ENCODE results near the gene HDAC7. TPM values are rescaled to one million over a fixed set of nuclear protein-coding genes. Genes with fewer than 3 reads are reported as not detected.

Gene HDAC7
- total RNA-seq, 1 donor from 2014 or later = 92.2 TPM

- H3K4me2 ChIP-seq (ENCODE audit: low read length) = no peak overlapping the region
- H3K4me3 ChIP-seq (ENCODE audit: insufficient read depth, low read depth, low read length) = no peak overlapping the region
- H3K27ac Mint-ChIP-seq (ENCODE audit: unreplicated experiment) = no peak overlapping the region
- TF ChIP-seq CTCF (IDR thresholded peaks at IDR 0.05; ENCODE audit: insufficient read depth, low read depth, low read length) = no peak
- H3K9ac ChIP-seq (ENCODE audit: low read length) = no peak overlapping the region
- no peaks in the 10 kb centered on the region for H3K9me3 ChIP-seq (ENCODE audit: insufficient read depth, low read depth, low read length)
- DNase-seq (ENCODE audit: low read depth) = no peak
- H3K27me3 Mint-ChIP-seq (ENCODE audit: low read depth, unreplicated experiment) = no peaks in the 10 kb centered on the region
- no peak overlapping the region for H3K4me3 Mint-ChIP-seq (ENCODE audit: unreplicated experiment)
- H3K27me3 ChIP-seq (ENCODE audit: insufficient read depth, low read length) = no peaks in the 10 kb centered on the region
- H4K20me1 ChIP-seq (ENCODE audit: insufficient read depth, low read length) = no peaks in the 10 kb centered on the region
- H3K4me1 Mint-ChIP-seq (ENCODE audit: low read depth, unreplicated experiment) = peaks cover 15% of the 10 kb centered on the region
- peaks cover under 1% of the 10 kb centered on the region for H3K36me3 Mint-ChIP-seq (ENCODE audit: low read depth, unreplicated experiment)
- H3K27ac ChIP-seq (ENCODE audit: low read depth, low read length) = no peak overlapping the region
- no peaks in the 10 kb centered on the region for H3K79me2 ChIP-seq (ENCODE audit: insufficient read depth, low read length)
- H3K9me3 Mint-ChIP-seq (ENCODE audit: unreplicated experiment) = no peaks in the 10 kb centered on the region
- H3K36me3 ChIP-seq (ENCODE audit: insufficient read depth, low read length) = no peaks in the 10 kb centered on the region
- peaks cover 15% of the 10 kb centered on the region for H3K4me1 ChIP-seq (ENCODE audit: insufficient read depth, low read length)
- no peak overlapping the region for H2AFZ ChIP-seq (ENCODE audit: low read depth, low read length)
- no peak for FAIRE-seq
Measured at GRCh38 chr12:47771304-47771703, 48.4 kb downstream of the HDAC7 start.

- H3K4me3 ChIP-seq (ENCODE audit: insufficient read depth, low read depth, low read length) = no peak overlapping the region
Measured at GRCh38 chr12:47770086-47770726, 49.5 kb downstream of the HDAC7 start.

More at GRCh38 chr12:47770086-47770726, 49.5 kb downstream of the HDAC7 start:
- peaks cover 7% of the 10 kb centered on the region for H3K27me3 Mint-ChIP-seq (ENCODE audit: low read depth, unreplicated experiment)
- peaks cover 15% of the 10 kb centered on the region for H3K4me1 ChIP-seq (ENCODE audit: insufficient read depth, low read length)
- DNase-seq (ENCODE audit: low read depth) (no peak), FAIRE-seq (no peak)
- no peak overlapping the region for H3K4me3 Mint-ChIP-seq (ENCODE audit: unreplicated experiment)
- peaks cover 2% of the 10 kb centered on the region for H3K9me3 Mint-ChIP-seq (ENCODE audit: unreplicated experiment)
- no peak overlapping the region for H3K27ac ChIP-seq (ENCODE audit: low read depth, low read length)
- H4K20me1 ChIP-seq (ENCODE audit: insufficient read depth, low read length) = no peaks in the 10 kb centered on the region
- H3K4me1 Mint-ChIP-seq (ENCODE audit: low read depth, unreplicated experiment) = peaks cover 9% of the 10 kb centered on the region
- H3K27ac Mint-ChIP-seq (ENCODE audit: unreplicated experiment) = no peak overlapping the region
- H3K36me3 Mint-ChIP-seq (ENCODE audit: low read depth, unreplicated experiment) = peaks cover 7% of the 10 kb centered on the region
- H3K4me2 ChIP-seq (ENCODE audit: low read length) = no peak overlapping the region
- no peaks in the 10 kb centered on the region for H3K27me3 ChIP-seq (ENCODE audit: insufficient read depth, low read length)
- no peaks in the 10 kb centered on the region for H3K9me3 ChIP-seq (ENCODE audit: insufficient read depth, low read depth, low read length)
- no peaks in the 10 kb centered on the region for H3K79me2 ChIP-seq (ENCODE audit: insufficient read depth, low read length)
- H3K36me3 ChIP-seq (ENCODE audit: insufficient read depth, low read length) = no peaks in the 10 kb centered on the region
- no peak overlapping the region for H2AFZ ChIP-seq (ENCODE audit: low read depth, low read length)
- H3K9ac ChIP-seq (ENCODE audit: low read length) = no peak overlapping the region
- TF ChIP-seq CTCF (IDR thresholded peaks at IDR 0.05; ENCODE audit: insufficient read depth, low read depth, low read length) (no peak), EZH2 (IDR thresholded peaks at IDR 0.05; ENCODE audit: insufficient read depth, low read length) (no peak)

Measured in astrocyte (in vitro differentiated cells and primary cell).